Lower lobe of right lung (tissue), 2 donors: Measurements from ENCODE around the gene ADAMTSL1. TPM values are rescaled to one million over a fixed set of nuclear protein-coding genes. Genes with fewer than 3 reads are reported as not detected.
A peak's percentile ranks its signal among the peaks of the same experiment; 100 is the strongest.

Experiments used
- ATAC-seq, 2 donors: fragments of 200-7000 bp; cut with Tn5 transposase; one replicate each; pipeline ENCODE4 v1.9.1; 2020 to 2022; ENCODE audit warnings: mild to moderate bottlenecking in 2 of 2, moderate library complexity in 2 of 2
- DNase-seq: peaks from one replicate; pipeline ENCODE4 v3.0.0-alpha.2; 2020
- H3K27ac ChIP-seq: fragments of 200-600 bp; one replicate; pipeline ENCODE4 v1.8.0; 2022
- H3K27me3 ChIP-seq: fragments of 200-600 bp; one replicate; pipeline ENCODE4 v1.8.0; 2022; ENCODE audit warnings: low read depth
- H3K36me3 ChIP-seq: fragments of 200-600 bp; one replicate; pipeline ENCODE4 v1.8.0; 2022; ENCODE audit warnings: mild to moderate bottlenecking
- H3K4me1 ChIP-seq: fragments of 200-600 bp; one replicate; pipeline ENCODE4 v1.8.0; 2022
- H3K4me3 ChIP-seq: fragments of 200-600 bp; one replicate; pipeline ENCODE4 v1.8.0; 2022; ENCODE audit warnings: mild to moderate bottlenecking
- H3K9me3 ChIP-seq: fragments of 200-600 bp; one replicate; pipeline ENCODE4 v1.8.0; 2022
- CTCF ChIP-seq: fragments of 200-600 bp; IDR thresholded peaks from one replicate; pipeline ENCODE4 v1.8.0; 2022; ENCODE audit warnings: antibody characterized with exemption, mild to moderate bottlenecking
- intact Hi-C: fragments of 100-400 bp; cut with DNase I; formaldehyde crosslinking; loops from one replicate; pipeline ENCODE4 v1.11.0; 2022
- total RNA-seq: library from RNA; stranded (reverse); fragmentation: NEBNext Ultra II Directional; extraction: Animal tissue kit (Norgen Biotek cat#: 25700); gene quantifications from one replicate; pipeline ENCODE4 v1.2.1, GENCODE V29; 2021
- donor health status: DM: no; HTN: yes; CAD: no; lungs with severe emphysema.

ADAMTSL1 gene
- total RNA-seq, 1 donor from 2014 or later: 3.7 TPM

- intact Hi-C loops: no loop called here
- no peak for TF ChIP-seq CTCF
- DNase-seq (no peak), ATAC-seq (no peak)
- Histone ChIP-seq H3K9me3 (no peaks in the 10 kb centered on the region), H3K36me3 (no peaks in the 10 kb centered on the region), H3K27ac (no peak overlapping the region), H3K4me1 (no peaks in the 10 kb centered on the region), H3K27me3 (no peaks in the 10 kb centered on the region), H3K4me3 (no peak overlapping the region)
Measured at GRCh38 chr9:18662320-18662719, 188.4 kb downstream of the ADAMTSL1 start.

- Histone ChIP-seq H3K27me3 (no peaks in the 10 kb centered on the region), H3K36me3 (no peaks in the 10 kb centered on the region), H3K4me1 (no peaks in the 10 kb centered on the region), H3K4me3 (no peak overlapping the region), H3K9me3 (no peaks in the 10 kb centered on the region), H3K27ac (no peak overlapping the region)
- DNase-seq (no peak), ATAC-seq (no peak)
- TF ChIP-seq CTCF: no peak
- intact Hi-C loops: no loop called here
Measured at GRCh38 chr9:18665947-18666346, 192.0 kb downstream of the ADAMTSL1 start.

- ATAC-seq (no peak), DNase-seq (no peak)
- intact Hi-C loops: no loop called here
- Histone ChIP-seq H3K4me1 (no peaks in the 10 kb centered on the region), H3K27ac (no peak overlapping the region), H3K36me3 (no peaks in the 10 kb centered on the region), H3K9me3 (no peaks in the 10 kb centered on the region), H3K27me3 (no peaks in the 10 kb centered on the region), H3K4me3 (no peak overlapping the region)
- no peak for TF ChIP-seq CTCF
Measured at GRCh38 chr9:18666348-18666747, 192.4 kb downstream of the ADAMTSL1 start.

GRCh38 chr9:18666986-18667772, 193.2 kb downstream of the ADAMTSL1 start:
- no peak overlapping the region for H3K27ac ChIP-seq
- H3K4me1 ChIP-seq: no peaks in the 10 kb centered on the region
- intact Hi-C loops: no loop called here
- TF ChIP-seq CTCF: no peak
- no peak for DNase-seq
- no peaks in the 10 kb centered on the region for H3K9me3 ChIP-seq
- no peak overlapping the region for H3K4me3 ChIP-seq
- ATAC-seq: no peak
- no peaks in the 10 kb centered on the region for H3K27me3 ChIP-seq
- no peaks in the 10 kb centered on the region for H3K36me3 ChIP-seq

- intact Hi-C loops: no loop called here
- Histone ChIP-seq H3K27ac (no peak overlapping the region), H3K4me1 (no peaks in the 10 kb centered on the region), H3K27me3 (no peaks in the 10 kb centered on the region), H3K9me3 (no peaks in the 10 kb centered on the region), H3K36me3 (no peaks in the 10 kb centered on the region), H3K4me3 (no peak overlapping the region)
- TF ChIP-seq CTCF: no peak
- ATAC-seq (peak; percentile 74 to 82), DNase-seq (no peak)
Measured at GRCh38 chr9:18668944-18669343, 195.0 kb downstream of the ADAMTSL1 start.
